SK-N-SH (cell line): ENCODE results near the gene ASAP2. TPM values are rescaled to one million over a fixed set of nuclear protein-coding genes. Genes with fewer than 3 reads are reported as not detected.

Source experiments
- CTCF ChIA-PET: fragments of 300-600, 350-600 bp; formaldehyde crosslinking; extraction: SDS; loops from one replicate; lab custom pipeline; 2021; lab: Yijun Ruan, JAX
- POLR2A ChIA-PET: fragments of 350-600 bp; sonication (Branson Sonifier 250); formaldehyde crosslinking; extraction: SDS; loops from one replicate; lab custom pipeline; 2020; ENCODE audit warnings: antibody characterized with exemption, inconsistent platforms; lab: Yijun Ruan, JAX
- DNase-seq: peaks from one replicate; pipeline ENCODE4 v3.0.0; 2012
- H2AFZ ChIP-seq: fragments of 200-600 bp; sonication (generic); 2 replicates; pipeline ENCODE4 v1.8.1; 2016; ENCODE audit warnings: antibody characterized with exemption, mild to moderate bottlenecking, low read depth
- H3F3A ChIP-seq: fragments of 200-600 bp; sonication (generic); replicated peaks from 2 replicates; pipeline ENCODE3; 2016; ENCODE audit warnings: antibody characterized with exemption, mild to moderate bottlenecking; ENCODE audit not compliant: insufficient read depth
- H3K27ac ChIP-seq, 2 experiments: fragments of 200-500 bp in 1 of 2; fragments of 200-600 bp in 1 of 2; sonication (Bioruptor generic) in 1 of 2; sonication (generic), shearing (Covaris generic) in 1 of 2; 2 replicates each; pipeline versions ENCODE4 v1.5.1 to v1.6.1; 2014 to 2016; ENCODE audit warnings: low read depth in 2 of 2, inconsistent platforms in 1 of 2, low read length in 1 of 2, mild to moderate bottlenecking in 1 of 2, mixed read lengths in 1 of 2
- H3K27me3 ChIP-seq: fragments of 200-600 bp; sonication (generic), shearing (Covaris generic); 2 replicates; pipeline ENCODE4 v1.6.1; 2016; ENCODE audit warnings: mixed run types; ENCODE audit not compliant: insufficient read depth
- H3K36me3 ChIP-seq, 2 experiments: fragments of 200-500 bp in 1 of 2; fragments of 200-600 bp in 1 of 2; sonication (Bioruptor generic) in 1 of 2; sonication (generic) in 1 of 2; replicated peaks in 1 of 2; 2 replicates each; pipeline versions ENCODE3 to v1.5.1; 2014 to 2016; ENCODE audit warnings: low read length in 1 of 2, mild to moderate bottlenecking in 1 of 2; ENCODE audit not compliant: insufficient read depth in 2 of 2, control insufficient read depth in 1 of 2
- H3K4me1 ChIP-seq, 2 experiments: fragments of 200-500 bp in 1 of 2; fragments of 200-600 bp in 1 of 2; sonication (Bioruptor generic) in 1 of 2; sonication (generic), shearing (Covaris generic) in 1 of 2; 2 replicates each; pipeline versions ENCODE4 v1.5.1 to v1.6.1; 2014 to 2016; ENCODE audit warnings: low read depth in 1 of 2, low read length in 1 of 2, mixed run types in 1 of 2; ENCODE audit not compliant: insufficient read depth in 2 of 2, control insufficient read depth in 1 of 2
- H3K4me2 ChIP-seq: fragments of 200-600 bp; sonication (generic), shearing (Covaris generic); 2 replicates; pipeline ENCODE4 v1.6.1; 2017; ENCODE audit warnings: mixed run types
- H3K4me3 ChIP-seq, 2 experiments: fragments of 200-500 bp in 1 of 2; fragments of 200-600 bp in 1 of 2; sonication (Bioruptor generic) in 1 of 2; sonication (generic), shearing (Covaris generic) in 1 of 2; 2 replicates each; pipeline versions ENCODE4 v1.5.1 to v1.8.1; 2014 to 2016; ENCODE audit warnings: low read depth in 2 of 2, inconsistent platforms in 1 of 2, low read length in 1 of 2, mild to moderate bottlenecking in 1 of 2, mixed read lengths in 1 of 2, moderate library complexity in 1 of 2
- H3K79me2 ChIP-seq: fragments of 200-600 bp; sonication (generic); 2 replicates; pipeline ENCODE4 v1.8.1; 2017; ENCODE audit warnings: mild to moderate bottlenecking; ENCODE audit not compliant: insufficient read depth
- H3K9ac ChIP-seq: fragments of 200-600 bp; sonication (generic); 2 replicates; pipeline ENCODE4 v1.6.1; 2017; ENCODE audit warnings: mixed run types
- H3K9me2 ChIP-seq: fragments of 200-600 bp; sonication (generic); 2 replicates; pipeline ENCODE4 v1.6.1; 2017; ENCODE audit warnings: mixed run types
- H3K9me3 ChIP-seq: fragments of 200-600 bp; sonication (generic); 2 replicates; pipeline ENCODE4 v1.6.1; 2017; ENCODE audit warnings: mixed run types, mild to moderate bottlenecking, moderate library complexity
- H4K20me1 ChIP-seq: fragments of 200-600 bp; sonication (generic); 2 replicates; pipeline ENCODE4 v1.6.1; 2017; ENCODE audit warnings: mild to moderate bottlenecking, mixed run types; ENCODE audit not compliant: insufficient read depth
- CHD2 ChIP-seq: fragments of 150-350 bp; IDR thresholded peaks from 2 replicates; pipeline ENCODE4 v1.6.1; 2018; ENCODE audit warnings: low read length; ENCODE audit not compliant: partially characterized antibody
- CTCF ChIP-seq: fragments of 200-600 bp; sonication (generic); IDR thresholded peaks from 2 replicates; pipeline ENCODE4 v1.6.1; 2017; ENCODE audit warnings: antibody characterized with exemption, mild to moderate bottlenecking, moderate library complexity
- ELF1 ChIP-seq: IDR thresholded peaks from 2 replicates; pipeline ENCODE4 v1.4.0; 2012
- EP300 ChIP-seq, 2 experiments: IDR thresholded peaks; 2 replicates each; pipeline versions ENCODE4 v1.4.0 to v1.6.1; 2012; ENCODE audit warnings: borderline replicate concordance in 1 of 2, low read depth in 1 of 2, low read length in 1 of 2
- EZH2phosphoT487 ChIP-seq: fragments of 200-600 bp; sonication (generic); IDR thresholded peaks from 2 replicates; pipeline ENCODE4 v1.6.1; 2017; ENCODE audit warnings: low read depth, mixed run types, mild to moderate bottlenecking, antibody characterized with exemption, moderate library complexity, borderline replicate concordance
- FOSL2 ChIP-seq: IDR thresholded peaks from 2 replicates; pipeline ENCODE4 v1.4.0; 2012; ENCODE audit warnings: low read depth, mild to moderate bottlenecking, moderate library complexity, borderline replicate concordance
- FOXJ3 ChIP-seq: sonication (generic); formaldehyde crosslinking; IDR thresholded peaks from 2 replicates; pipeline ENCODE4 v1.5.1; 2020; ENCODE audit warnings: mild to moderate bottlenecking, missing genetic modification reagents
- GATA2 ChIP-seq: sonication (generic); formaldehyde crosslinking; IDR thresholded peaks from 2 replicates; pipeline ENCODE4 v1.5.0; 2020; ENCODE audit warnings: mild to moderate bottlenecking, missing genetic modification reagents
- IRF3 ChIP-seq: fragments of 150-350 bp; IDR thresholded peaks from 2 replicates; pipeline ENCODE4 v1.6.1; 2016; ENCODE audit warnings: mild to moderate bottlenecking, low read depth, low read length
- JUND ChIP-seq: IDR thresholded peaks from 2 replicates; pipeline ENCODE4 v1.4.0; 2012
- MEF2A ChIP-seq: IDR thresholded peaks from 2 replicates; pipeline ENCODE4 v1.4.0; 2012; ENCODE audit warnings: low read depth, borderline replicate concordance
- NRF1 ChIP-seq: IDR thresholded peaks from 2 replicates; pipeline ENCODE4 v1.6.1; 2012; ENCODE audit warnings: low read depth, mild to moderate bottlenecking, low read length
- POLR2AphosphoS5 ChIP-seq: IDR thresholded peaks from 2 replicates; pipeline ENCODE4 v1.6.1; 2012; ENCODE audit warnings: low read depth, low read length
- RCOR1 ChIP-seq: fragments of 150-350 bp; IDR thresholded peaks from 2 replicates; pipeline ENCODE4 v1.6.1; 2017; ENCODE audit warnings: antibody characterized with exemption, low read length
- SIN3A ChIP-seq: IDR thresholded peaks from 2 replicates; pipeline ENCODE4 v1.6.1; 2012; ENCODE audit warnings: low read depth, mild to moderate bottlenecking, low read length, moderate library complexity, borderline replicate concordance
- SMC3 ChIP-seq: IDR thresholded peaks from 2 replicates; pipeline ENCODE4 v1.6.1; 2012; ENCODE audit warnings: low read depth, low read length, improper control_type of control experiment
- TAF1 ChIP-seq: IDR thresholded peaks from 2 replicates; pipeline ENCODE4 v1.6.1; 2012; ENCODE audit warnings: low read depth, mild to moderate bottlenecking, low read length, moderate library complexity, borderline replicate concordance
- TCF12 ChIP-seq: IDR thresholded peaks from 2 replicates; pipeline ENCODE4 v1.4.0; 2012
- TEAD4 ChIP-seq: IDR thresholded peaks from 2 replicates; pipeline ENCODE4 v1.4.0; 2012; ENCODE audit warnings: mild to moderate bottlenecking, borderline replicate concordance; ENCODE audit not compliant: insufficient read depth
- YY1 ChIP-seq: IDR thresholded peaks from 2 replicates; pipeline ENCODE4 v1.4.0; 2012; ENCODE audit warnings: low read depth, mild to moderate bottlenecking
- WGBS: methylation state at CpG from one replicate; pipeline ENCODE4 v1.1.6; 2017; ENCODE audit warnings: low lambda C conversion rate; 5-methylcytosine and 5-hydroxymethylcytosine counted together
- polyA plus RNA-seq, 3 experiments: library from polyadenylated mRNA; depleted of rRNA; stranded (reverse); fragments of >200 nt; gene quantifications; 2 replicates each; pipeline ENCODE4 v1.2.3, GENCODE V29; 2012
- TF ChIP-seq, protein P1 (sequence below): IDR thresholded peaks from 2 replicates; pipeline ENCODE4; 2012
- TF ChIP-seq, protein P2 (sequence below): IDR thresholded peaks from 2 replicates; pipeline ENCODE4 v1.6.1; 2012; ENCODE audit warnings: mild to moderate bottlenecking, low read depth, low read length, moderate library complexity

The ASAP2 gene
- 37.9 and 41.4 TPM in 2 replicates for polyA plus RNA-seq (2012; rRNA removed)
- polyA plus RNA-seq (2012; cell fraction: cytosol; rRNA removed) = 46.4 and 46.7 TPM in 2 replicates
- 60.7 and 79.4 TPM in 2 replicates for polyA plus RNA-seq (2012; cell fraction: nucleus; rRNA removed)

- peak within 1 kb of the TSS; percentile 90 to 98 for H3K4me3 ChIP-seq
- H3K36me3 ChIP-seq = peaks cover 0 to 8% of the 10 kb centered on the region in 2 experiments
- 11% methylated on average over 41 of the region's 128 CpGs for WGBS
- H3K27me3 ChIP-seq = no peaks in the 10 kb centered on the region
- peaks cover 42% of the 10 kb centered on the region for H3F3A ChIP-seq
- H3K79me2 ChIP-seq = peaks cover 44% of the 10 kb centered on the region
- ChIA-PET POLR2A (interaction anchor here (1.1 kb wide), 1 partner anchor 28 kb away, joined by 4 read pairs; no protein-coding TSS in a partner anchor), CTCF (interaction anchor here (0.7 to 7.4 kb wide), 39 partner anchors 9 to 333 kb away, joined by 3 to 93 read pairs (median 5); partner anchors contain the start of genes CPSF3 and ITGB1BP1)
- H4K20me1 ChIP-seq = peaks cover 29% of the 10 kb centered on the region
- H2AFZ ChIP-seq = 0 out of 2 replicates have a peak within 1 kb of the TSS, but pooled peaks have one; percentile 19
- DNase-seq = peak; percentile 99
- peaks cover 8 to 24% of the 10 kb centered on the region in 2 experiments for H3K4me1 ChIP-seq
- H3K4me2 ChIP-seq = peak within 1 kb of the TSS; percentile 85
- H3K9ac ChIP-seq = peak within 1 kb of the TSS; percentile 99
- H3K27ac ChIP-seq = peak within 1 kb of the TSS; percentile 84 to 93
- H3K9me3 ChIP-seq = no peaks in the 10 kb centered on the region
- no peaks in the 10 kb centered on the region for H3K9me2 ChIP-seq
- TF ChIP-seq RCOR1 (peak; percentile 30; the same call in 1 of the 2 replicates), POLR2AphosphoS5 (peak; percentile 67), SIN3A (peak; percentile 85), YY1 (no peak), SMC3 (peak; percentile 79), TEAD4 (no peak), FOXJ3 (CRISPR knock-in tag) (no peak), IRF3 (no peak), GATA2 (CRISPR knock-in tag) (no peak), TCF12 (no peak), FOSL2 (no peak), TAF1 (peak; percentile 59), ELF1 (no peak), CTCF (peak; percentile 90), MEF2A (no peak), JUND (no peak), EP300 (IDR thresholded peaks at IDR 0.05; ENCODE audit: borderline replicate concordance in 1 of 2, low read depth in 1 of 2, low read length in 1 of 2) (no peak), EZH2phosphoT487 (no peak), CHD2 (peak; percentile 53), NRF1 (no peak)
- TF ChIP-seq, protein P1, sequence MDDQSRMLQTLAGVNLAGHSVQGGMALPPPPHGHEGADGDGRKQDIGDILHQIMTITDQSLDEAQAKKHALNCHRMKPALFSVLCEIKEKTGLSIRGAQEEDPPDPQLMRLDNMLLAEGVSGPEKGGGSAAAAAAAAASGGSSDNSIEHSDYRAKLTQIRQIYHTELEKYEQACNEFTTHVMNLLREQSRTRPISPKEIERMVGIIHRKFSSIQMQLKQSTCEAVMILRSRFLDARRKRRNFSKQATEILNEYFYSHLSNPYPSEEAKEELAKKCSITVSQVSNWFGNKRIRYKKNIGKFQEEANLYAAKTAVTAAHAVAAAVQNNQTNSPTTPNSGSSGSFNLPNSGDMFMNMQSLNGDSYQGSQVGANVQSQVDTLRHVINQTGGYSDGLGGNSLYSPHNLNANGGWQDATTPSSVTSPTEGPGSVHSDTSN = no peak
- TF ChIP-seq, protein P2, sequence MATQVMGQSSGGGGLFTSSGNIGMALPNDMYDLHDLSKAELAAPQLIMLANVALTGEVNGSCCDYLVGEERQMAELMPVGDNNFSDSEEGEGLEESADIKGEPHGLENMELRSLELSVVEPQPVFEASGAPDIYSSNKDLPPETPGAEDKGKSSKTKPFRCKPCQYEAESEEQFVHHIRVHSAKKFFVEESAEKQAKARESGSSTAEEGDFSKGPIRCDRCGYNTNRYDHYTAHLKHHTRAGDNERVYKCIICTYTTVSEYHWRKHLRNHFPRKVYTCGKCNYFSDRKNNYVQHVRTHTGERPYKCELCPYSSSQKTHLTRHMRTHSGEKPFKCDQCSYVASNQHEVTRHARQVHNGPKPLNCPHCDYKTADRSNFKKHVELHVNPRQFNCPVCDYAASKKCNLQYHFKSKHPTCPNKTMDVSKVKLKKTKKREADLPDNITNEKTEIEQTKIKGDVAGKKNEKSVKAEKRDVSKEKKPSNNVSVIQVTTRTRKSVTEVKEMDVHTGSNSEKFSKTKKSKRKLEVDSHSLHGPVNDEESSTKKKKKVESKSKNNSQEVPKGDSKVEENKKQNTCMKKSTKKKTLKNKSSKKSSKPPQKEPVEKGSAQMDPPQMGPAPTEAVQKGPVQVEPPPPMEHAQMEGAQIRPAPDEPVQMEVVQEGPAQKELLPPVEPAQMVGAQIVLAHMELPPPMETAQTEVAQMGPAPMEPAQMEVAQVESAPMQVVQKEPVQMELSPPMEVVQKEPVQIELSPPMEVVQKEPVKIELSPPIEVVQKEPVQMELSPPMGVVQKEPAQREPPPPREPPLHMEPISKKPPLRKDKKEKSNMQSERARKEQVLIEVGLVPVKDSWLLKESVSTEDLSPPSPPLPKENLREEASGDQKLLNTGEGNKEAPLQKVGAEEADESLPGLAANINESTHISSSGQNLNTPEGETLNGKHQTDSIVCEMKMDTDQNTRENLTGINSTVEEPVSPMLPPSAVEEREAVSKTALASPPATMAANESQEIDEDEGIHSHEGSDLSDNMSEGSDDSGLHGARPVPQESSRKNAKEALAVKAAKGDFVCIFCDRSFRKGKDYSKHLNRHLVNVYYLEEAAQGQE = no peak
These were observed at the start of gene ASAP2 for GRCh38 chr2:9205963-9206948. ASAP2 (plus strand) TSS chr2:9206812; CDS start chr2:9207105, 293 bp downstream.
